NT2/D1 (cell line): ENCODE measurements around the gene RAF1.

Source experiments
- SUZ12 ChIP-seq: IDR thresholded peaks from 2 replicates; pipeline ENCODE4 v1.6.1; 2011; ENCODE audit not compliant: insufficient read length, insufficient read depth; ENCODE audit errors: extremely low read depth
- YY1 ChIP-seq: IDR thresholded peaks from 2 replicates; pipeline ENCODE4 v1.6.1; 2011; ENCODE audit not compliant: insufficient read length, insufficient read depth

GRCh38 chr3:12660196-12660595, 3.7 kb downstream of the RAF1 start:
- no peak for TF ChIP-seq YY1
- TF ChIP-seq SUZ12 = no peak
